HUDEP-2 (cell line): Measurements from ENCODE around the gene ZW10.
"Not testable (repeated sequence)": the region's sequence is repeated elsewhere in the genome, so short reads cannot be mapped to it uniquely, and the experiment has no call there.

Source experiments
- DNase-seq, 76 experiments: peaks; one replicate each; lab custom pipeline; 2025; ENCODE audit not compliant: unreplicated experiment in 76 of 76; lab: John Stamatoyannopoulos, UW

Gene ZW10, protein sequence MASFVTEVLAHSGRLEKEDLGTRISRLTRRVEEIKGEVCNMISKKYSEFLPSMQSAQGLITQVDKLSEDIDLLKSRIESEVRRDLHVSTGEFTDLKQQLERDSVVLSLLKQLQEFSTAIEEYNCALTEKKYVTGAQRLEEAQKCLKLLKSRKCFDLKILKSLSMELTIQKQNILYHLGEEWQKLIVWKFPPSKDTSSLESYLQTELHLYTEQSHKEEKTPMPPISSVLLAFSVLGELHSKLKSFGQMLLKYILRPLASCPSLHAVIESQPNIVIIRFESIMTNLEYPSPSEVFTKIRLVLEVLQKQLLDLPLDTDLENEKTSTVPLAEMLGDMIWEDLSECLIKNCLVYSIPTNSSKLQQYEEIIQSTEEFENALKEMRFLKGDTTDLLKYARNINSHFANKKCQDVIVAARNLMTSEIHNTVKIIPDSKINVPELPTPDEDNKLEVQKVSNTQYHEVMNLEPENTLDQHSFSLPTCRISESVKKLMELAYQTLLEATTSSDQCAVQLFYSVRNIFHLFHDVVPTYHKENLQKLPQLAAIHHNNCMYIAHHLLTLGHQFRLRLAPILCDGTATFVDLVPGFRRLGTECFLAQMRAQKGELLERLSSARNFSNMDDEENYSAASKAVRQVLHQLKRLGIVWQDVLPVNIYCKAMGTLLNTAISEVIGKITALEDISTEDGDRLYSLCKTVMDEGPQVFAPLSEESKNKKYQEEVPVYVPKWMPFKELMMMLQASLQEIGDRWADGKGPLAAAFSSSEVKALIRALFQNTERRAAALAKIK

DNA sequence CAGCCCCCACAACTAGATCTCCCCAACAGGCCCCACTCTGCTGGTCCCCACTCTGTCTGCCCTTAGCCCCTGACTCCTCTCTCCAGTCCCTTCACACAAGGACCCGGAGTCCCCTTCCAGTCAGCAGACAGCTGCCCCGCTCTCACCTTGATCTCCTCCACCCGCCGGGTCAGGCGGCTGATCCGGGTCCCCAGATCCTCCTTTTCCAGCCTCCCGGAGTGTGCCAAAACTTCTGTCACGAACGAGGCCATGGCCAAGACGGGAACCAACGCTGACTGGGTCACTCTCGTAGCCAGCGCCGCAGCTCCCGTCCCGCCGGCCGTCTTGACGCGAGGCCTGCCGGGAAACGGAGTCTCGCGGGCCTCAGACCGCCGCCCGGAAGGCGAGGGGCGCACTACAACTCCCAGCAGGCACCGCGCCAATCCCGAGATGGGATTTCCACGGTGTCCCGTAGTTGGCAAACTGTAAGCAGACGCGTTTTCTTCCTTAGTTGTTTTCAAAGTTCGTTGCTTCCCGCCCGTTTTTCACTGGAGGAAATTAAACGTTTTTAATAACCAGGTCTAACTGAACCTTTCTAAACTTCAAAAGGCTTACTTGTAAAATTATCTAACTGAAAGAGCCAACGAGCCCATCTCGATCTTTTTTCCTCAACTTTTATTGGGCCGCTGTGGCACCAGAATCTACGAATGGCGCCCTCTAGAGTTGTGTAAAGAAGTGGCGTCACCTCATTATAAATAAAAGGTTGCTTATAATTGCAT is at the start of gene ZW10:
Gene ZW10 (minus strand): TSS at position 277 of the 758 bp plus-strand sequence. CDS start 26 bp downstream, at position 251.
- DNase-seq, result peak; percentile 17 to 95 (median 90)

DNA sequence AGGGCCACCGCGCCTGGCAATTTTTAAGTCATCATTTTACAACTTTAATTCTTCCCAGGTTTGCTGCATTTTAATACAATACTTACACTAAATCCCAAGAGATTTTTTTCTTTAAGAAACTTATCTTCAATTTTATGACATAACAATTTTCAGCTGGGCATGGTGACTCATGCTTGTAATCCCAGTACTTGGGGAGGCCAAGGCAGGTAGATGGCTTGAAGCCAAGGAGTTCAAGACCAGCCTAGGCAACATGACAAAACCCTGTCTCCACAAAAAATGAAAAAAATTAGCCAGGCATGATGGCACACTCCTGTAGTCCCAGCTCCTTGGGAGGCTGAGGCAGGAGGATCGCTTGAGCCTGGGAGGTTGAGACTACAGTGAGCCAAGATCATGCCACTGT is 44.9 kb upstream of the ZW10 start:
- DNase-seq, result peak in 1 of 76 experiments; percentile 3

- no peak for DNase-seq
These were observed 44.1 kb upstream of the ZW10 start for GRCh38 chr11:113817626-113818025.

- no peak for DNase-seq
These were observed 43.7 kb upstream of the ZW10 start for GRCh38 chr11:113817162-113817561.

- DNase-seq, result no peak
These were observed 40.7 kb upstream of the ZW10 start for GRCh38 chr11:113814181-113814580.

- DNase-seq, result no peak
These were observed 35.4 kb upstream of the ZW10 start for GRCh38 chr11:113808931-113809330.

DNA sequence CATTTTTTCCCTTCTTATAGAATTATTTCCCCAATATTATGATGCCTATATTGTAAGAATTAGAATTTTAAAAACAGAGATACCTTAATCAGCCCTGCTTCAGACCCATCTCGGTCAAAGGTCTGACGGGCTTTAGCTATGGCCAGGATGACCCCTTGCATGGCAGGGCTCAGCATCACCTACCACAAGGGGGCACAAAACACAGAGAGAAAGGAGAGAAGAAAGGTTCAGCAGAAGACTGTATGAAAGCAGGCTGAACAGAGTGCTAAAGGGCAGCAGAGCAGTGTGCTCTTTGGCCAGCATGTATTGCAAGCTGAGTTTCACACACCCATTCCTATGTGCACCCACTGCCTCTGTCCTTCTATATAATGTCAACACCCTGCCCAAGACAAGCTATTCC is 32.9 kb upstream of the ZW10 start:
- DNase-seq, result peak in 31 of 76 experiments; percentile 1 to 50 (median 12)

DNA sequence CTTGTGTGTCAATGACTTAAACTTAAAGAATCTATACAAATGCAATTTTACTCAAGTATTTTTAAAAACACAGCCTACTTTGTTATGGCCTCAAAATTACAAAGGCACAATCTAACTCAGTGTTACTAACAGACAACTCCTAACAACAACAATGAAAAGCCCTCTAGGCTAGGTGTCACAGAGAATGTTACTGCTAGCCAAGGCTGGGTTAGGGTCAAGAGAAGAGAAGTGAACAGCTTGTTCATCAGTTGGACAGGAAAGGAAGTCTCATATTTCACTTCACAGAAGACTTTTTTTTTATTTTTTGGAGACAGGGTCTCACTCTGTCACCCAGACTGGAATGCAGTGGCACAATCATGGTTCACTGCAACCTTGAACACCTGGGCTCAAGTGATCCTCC is 32.1 kb upstream of the ZW10 start:
- no peak for DNase-seq

DNA sequence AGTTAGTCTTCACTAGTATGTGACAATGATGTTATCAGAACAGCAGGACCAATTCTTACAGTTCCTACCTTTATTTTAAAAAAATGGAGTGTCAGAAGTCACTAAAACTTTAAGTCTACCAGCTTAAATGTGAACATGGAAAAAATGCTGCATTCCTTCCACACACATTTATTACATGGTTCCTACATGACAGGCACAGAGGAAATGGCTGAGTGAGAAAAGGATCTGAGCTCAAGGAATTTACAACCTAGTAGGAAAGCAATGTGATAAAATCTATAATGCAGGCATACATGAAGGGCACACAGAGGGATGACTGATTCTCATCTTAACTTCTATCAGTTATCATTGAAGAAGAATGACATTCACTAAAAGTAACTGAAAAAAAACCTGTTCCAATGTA is 29.1 kb upstream of the ZW10 start:
- no peak for DNase-seq

DNA sequence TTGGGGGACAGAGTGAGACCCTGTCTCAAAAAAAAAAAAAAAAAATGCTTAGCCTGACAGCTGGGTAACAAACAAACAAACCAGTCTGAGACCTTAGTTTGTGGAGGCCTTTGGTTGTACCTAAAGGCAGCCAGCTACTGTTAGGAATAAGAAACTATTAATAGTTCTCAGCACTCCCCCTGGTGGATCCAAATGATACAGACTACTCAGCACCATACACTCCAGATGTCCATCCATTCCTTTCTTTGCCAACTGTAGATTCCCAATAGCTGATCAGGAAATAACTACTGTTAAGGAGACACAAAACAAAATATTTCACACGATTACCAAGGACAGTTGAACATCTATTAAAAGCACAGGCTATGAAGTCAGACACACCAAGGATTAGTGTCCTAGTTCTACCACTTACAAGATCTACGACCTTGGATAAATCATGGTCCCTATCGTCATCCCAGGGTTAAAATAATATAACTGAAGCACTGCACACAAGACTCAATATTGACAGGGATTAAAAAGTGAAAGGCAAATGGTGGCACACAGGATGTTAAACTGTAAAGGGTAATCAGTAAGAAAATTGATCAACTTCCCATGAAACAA is 23.3 kb upstream of the ZW10 start:
- peak in 16 of 76 experiments; percentile 2 to 38 (median 18) for DNase-seq

DNA sequence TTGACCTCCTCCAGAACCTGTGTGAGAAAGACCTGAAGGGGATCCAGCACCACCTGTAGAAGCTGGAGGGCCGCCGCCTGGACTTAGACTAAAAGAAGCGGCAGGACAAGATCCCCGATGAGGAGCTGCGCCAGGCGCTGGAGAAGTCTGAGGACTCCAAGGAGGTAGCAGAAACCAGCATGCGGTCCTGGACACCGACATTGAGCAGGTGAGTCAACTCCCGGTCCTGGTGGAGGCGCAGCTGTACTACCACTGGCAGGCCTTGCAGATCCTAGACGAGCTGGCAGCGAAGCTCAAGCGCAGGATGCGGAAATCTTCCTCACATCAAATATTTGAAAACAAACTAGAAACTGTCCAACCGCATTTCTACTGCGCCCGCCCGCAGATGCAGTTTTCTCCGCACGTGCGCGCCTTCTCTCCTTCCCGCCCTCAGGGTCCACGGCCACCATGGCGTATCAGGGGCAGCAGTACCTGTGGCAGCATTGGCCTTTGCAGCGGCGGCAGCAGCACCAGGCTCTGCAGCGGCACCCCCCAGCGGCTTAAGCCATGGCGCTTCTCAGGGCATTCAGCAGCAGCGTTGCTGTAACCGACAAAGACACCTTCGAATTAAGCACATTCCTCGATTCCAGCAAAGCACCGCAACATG is 16.3 kb upstream of the ZW10 start:
- DNase-seq, result no peak

DNA sequence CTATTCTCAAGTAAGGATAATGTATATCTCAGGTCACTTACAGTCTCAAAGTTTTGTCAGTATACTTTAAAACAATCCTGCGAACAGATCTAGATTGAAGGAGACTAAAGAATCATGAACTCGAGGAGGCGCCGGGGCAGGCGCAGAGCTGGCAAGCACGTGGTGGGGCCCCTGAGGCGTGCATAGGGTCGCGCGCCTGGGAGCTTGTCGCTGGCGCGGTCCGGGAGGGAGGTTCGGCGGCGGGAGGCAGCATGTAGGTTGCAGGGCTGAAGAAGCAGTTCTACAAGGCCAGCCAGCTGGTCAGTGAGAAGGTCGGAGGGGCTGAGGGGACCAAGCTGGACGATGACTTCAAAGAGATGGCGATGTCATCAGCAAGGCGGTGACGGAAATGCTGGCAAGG is 15.5 kb upstream of the ZW10 start:
- DNase-seq, result not testable (repeated sequence)

GRCh38 chr11:113782134-113782533 is 8.6 kb upstream of the ZW10 start:
- no peak for DNase-seq

DNA sequence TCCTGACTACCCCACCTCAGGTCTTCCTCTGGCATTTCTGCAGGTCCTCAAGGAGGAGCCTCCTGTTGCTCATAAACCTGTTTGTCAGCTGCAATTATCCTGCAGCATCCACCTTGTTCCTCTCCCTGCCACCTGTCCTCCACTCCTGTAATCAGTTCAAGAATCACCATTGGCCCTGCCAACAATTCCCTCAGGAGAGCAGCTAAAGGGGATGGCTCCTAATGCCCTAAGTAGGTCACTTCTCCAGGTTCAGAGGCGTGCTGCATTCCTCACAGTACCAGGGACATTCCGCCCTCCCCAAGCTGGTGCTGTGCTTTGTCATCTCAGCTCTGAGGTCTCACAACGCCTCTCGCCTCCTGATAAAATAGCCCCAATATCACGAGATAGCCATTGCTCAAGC is 8.2 kb upstream of the ZW10 start:
- DNase-seq, result no peak

DNA sequence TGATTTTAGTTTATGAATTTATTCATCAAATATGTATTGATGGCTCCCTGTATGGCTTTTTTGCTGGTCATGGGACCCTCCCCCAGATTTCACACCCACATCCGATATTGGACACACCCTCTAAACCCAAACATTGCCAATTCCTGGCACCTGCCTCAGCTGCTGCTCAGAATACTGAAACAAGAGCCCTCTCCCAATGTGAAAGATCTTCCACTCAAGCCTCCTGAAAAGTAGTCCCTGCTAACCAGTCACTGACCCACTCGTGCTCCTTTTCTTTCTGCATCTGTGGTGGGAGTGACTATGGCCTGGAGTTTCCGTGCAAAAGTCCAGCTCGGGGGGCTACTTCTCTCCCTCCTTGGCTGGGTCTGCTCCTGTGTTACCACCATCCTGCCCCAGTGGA is 6.0 kb upstream of the ZW10 start, which contains the start of gene CLDN25:
Gene CLDN25 (plus strand): TSS at position 301 of the 400 bp plus-strand sequence. CDS start 0 bp downstream, at position 301.
- DNase-seq, result no peak

GRCh38 chr11:113778111-113778910 is 4.8 kb upstream of the ZW10 start:
- DNase-seq, result no peak

GRCh38 chr11:113774174-113774503 is 647 bp upstream of the ZW10 start:
- DNase-seq, result no peak

- DNase-seq, result peak in 7 of 76 experiments; percentile 2 to 35 (median 25)
These were observed 438 bp downstream of the ZW10 start for GRCh38 chr11:113773092-113773415.

DNA sequence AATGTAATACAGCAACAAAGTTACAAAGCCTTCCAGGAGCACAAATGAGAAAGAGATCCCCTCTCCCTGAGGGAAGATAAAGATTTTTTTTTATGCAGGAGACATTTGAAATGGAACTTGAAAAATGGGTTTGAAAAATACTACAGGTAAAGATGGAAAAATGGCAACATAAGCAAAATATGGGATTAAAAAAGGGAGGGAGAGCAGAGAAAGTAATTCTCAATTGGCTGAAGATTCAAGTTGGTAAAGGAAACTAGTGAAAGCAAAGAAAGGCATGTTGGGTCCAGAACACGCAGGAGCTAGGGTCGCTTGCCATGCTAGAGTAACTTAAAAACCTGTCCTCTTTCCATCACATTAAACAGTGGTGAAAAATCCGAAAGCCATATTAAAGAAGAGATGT is 1.5 kb downstream of the ZW10 start:
- no peak for DNase-seq
